Endometrium (tissue), 2 donors: ENCODE results near the gene FAM53A.

Experiments used
- FAIRE-seq: peaks from 2 replicates; lab custom pipeline; 2012; peaks lifted over from hg19 to GRCh38; lab: Jason Lieb, UNC
- donor health status: control.
- donor health status: control.

FAM53A gene, protein sequence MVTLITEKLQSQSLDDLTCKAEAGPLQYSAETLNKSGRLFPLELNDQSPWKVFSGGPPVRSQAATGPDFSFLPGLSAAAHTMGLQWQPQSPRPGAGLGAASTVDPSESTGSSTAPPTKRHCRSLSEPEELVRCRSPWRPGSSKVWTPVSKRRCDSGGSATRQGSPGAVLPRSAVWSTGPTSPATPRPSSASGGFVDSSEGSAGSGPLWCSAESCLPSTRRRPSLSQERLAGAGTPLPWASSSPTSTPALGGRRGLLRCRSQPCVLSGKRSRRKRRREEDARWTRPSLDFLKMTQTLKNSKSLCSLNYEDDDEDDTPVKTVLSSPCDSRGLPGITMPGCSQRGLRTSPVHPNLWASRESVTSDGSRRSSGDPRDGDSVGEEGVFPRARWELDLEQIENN

DNA sequence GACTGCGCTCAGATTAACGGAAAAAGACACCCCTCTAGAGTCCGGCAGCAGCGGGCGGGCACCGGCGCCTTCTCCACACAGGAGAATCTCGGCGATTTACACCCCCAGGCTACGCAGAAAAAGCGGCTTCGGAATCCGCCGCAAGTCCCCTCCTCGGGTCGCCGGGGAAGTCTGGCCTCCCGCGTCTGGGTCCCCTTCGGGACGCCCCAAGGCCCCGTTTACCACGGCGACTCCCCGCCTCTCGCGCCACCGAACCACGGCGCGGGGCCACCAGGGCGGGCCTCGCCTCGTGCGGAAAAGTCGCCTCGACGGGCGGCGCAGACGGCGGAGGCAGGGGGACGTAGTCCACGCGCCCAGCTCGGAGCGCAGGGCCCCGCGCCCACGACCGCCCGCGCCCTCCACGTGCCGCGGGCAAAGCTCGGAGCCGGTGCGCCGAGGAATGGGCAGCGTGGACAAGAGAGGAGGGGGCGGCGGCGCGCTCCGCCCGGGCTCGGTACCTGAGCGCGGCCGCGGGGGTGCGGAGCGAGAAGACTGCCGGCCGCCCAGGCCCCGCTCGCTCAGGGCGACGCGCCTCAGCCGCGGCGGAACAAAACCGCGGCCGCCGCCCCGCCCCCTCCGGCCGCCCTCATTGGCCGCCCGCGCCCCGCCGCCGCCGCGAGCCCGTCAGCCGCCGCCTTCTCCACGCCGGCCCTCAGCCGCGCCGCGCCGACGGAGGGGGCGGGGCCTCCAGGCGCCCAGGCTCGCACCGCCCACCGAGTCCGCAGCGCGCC is at the start of gene FAM53A:
Gene FAM53A (minus strand): TSS at position 578 of the 770 bp plus-strand sequence. CDS start 15,572 bp downstream, outside the sequence.
- no peak for FAIRE-seq

DNA sequence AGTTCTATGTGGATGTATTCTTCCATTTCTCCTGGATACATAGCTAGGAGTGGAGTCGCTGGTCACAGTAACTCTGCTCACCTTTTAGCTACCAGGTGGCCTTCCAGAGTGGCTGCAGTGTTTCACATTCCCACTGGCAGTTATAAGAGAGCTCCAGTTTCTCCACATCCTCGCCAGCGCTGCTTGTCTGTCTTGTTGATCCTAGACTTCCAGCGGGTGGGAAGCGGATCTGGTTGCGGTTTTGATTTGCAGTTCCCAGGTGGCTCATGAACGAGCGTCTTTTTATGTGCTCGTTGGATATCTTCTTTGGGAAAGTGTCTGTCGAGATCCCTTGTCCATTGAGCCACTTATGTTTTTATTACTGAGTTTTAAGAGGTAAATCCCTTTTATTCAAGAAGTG is 48.8 kb upstream of the FAM53A start:
- FAIRE-seq: no peak

DNA sequence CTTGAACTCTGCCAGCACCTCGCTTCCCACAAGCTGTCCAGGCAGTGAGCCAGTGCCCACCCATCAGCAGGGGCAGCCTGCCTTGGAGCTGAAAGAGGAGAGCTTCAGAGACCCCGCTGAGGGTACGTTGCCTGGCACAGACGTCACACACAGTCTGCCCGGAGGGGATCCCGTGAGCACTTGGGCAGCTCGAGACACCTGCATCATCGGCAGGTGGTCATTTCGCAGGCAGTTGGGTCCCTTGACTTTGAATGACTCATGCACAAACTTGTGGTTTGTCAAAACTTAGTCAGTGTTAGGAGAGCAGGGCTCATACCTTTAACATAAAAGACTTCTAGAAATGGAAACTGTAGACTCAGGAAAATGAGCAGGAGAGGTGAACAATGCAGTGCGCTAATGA is 47.1 kb upstream of the FAM53A start:
- FAIRE-seq: no peak

DNA sequence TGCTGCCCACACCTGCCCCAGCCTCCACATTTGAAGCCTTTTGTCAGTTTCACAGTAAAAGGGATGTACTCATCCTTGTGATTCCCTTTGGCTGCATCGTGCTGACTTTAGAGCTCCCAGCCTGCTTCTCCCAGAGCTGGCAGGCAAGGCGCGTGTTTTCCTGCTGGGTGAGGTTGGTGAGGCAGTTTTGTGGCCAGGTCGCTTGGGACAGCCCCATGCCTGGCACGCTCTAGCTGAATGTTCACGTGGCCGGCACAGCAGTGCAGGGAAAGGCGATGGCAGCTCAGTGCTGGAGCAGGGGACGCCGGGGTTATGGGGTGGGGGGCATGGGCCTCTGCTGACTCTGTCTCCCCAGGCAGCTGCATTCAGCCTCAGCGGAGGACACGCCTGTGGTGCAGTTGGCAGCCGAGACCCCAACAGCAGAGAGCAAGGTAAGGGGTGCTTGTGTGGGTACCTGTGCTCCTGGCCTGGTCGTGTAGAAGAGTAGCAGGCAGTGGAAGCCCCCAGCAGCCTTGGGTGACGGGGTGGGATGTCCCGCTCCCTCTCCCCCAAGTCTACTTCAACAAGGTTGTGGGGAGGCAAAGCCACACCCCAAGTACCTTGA is 46.5 kb upstream of the FAM53A start:
- FAIRE-seq: no peak

DNA sequence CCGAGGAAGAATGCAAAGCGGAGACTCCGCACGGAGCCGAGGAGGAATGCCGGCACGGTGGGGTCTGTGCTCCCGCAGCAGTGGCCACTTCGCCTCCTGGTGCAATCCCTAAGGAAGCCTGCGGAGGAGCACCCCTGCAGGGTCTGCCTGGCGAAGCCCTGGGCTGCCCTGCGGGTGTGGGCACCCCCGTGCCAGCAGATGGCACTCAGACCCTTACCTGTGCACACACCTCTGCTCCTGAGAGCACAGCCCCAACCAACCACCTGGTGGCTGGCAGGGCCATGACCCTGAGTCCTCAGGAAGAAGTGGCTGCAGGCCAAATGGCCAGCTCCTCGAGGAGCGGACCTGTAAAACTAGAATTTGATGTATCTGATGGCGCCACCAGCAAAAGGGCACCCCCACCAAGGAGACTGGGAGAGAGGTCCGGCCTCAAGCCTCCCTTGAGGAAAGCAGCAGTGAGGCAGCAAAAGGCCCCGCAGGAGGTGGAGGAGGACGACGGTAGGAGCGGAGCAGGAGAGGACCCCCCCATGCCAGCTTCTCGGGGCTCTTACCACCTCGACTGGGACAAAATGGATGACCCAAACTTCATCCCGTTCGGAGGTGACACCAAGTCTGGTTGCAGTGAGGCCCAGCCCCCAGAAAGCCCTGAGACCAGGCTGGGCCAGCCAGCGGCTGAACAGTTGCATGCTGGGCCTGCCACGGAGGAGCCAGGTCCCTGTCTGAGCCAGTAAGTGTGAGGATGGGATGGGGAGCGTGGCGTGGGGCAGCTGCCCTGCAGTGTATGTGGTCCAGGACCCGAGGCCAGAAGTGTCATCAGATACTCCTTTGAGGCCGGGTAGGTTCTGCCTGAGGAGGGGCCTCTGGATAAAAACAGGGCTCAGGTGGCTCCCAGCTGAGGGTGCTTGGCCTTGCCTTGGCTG is 44.2 kb upstream of the FAM53A start:
- FAIRE-seq: no peak

DNA sequence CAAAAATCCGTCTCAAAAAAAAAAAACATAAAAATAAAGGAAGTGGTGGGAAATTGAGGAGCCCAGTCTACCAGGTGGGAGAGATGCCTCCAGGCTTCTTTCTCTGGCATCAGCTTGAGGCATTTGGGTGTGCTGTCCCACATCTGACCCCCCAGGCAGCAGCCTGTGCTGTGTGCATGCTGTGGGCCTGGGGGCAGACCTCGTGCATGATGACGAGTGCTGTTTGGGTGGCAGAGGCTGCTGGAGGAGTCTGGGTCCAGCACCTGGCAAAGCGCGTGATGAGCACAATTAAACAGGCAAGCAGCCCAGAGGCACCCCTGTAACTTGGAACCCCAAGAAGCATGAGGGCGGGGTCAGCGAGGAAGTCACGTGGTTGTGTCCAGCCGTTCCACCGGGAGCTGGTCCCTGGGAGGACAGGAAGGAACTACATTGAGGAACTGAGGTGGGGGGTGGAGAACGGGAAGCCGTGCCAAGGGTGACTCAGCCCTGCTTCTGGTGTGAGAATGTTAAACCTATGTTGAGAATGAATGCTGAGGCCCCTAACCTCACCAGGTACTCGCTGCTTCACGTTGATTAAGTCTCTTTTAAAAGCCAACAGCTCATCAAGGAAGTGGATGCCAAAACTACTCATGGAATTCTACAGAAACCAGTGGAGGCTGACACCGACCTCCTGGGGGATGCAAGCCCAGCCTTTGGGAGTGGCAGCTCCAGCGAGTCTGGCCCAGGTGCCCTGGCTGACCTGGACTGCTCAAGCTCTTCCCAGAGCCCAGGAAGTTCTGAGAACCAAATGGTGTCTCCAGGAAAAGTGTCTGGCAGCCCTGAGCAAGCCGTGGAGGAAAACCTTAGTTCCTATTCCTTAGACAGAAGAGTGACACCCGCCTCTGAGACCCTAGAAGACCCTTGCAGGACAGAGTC is 43.3 kb upstream of the FAM53A start:
- no peak for FAIRE-seq

DNA sequence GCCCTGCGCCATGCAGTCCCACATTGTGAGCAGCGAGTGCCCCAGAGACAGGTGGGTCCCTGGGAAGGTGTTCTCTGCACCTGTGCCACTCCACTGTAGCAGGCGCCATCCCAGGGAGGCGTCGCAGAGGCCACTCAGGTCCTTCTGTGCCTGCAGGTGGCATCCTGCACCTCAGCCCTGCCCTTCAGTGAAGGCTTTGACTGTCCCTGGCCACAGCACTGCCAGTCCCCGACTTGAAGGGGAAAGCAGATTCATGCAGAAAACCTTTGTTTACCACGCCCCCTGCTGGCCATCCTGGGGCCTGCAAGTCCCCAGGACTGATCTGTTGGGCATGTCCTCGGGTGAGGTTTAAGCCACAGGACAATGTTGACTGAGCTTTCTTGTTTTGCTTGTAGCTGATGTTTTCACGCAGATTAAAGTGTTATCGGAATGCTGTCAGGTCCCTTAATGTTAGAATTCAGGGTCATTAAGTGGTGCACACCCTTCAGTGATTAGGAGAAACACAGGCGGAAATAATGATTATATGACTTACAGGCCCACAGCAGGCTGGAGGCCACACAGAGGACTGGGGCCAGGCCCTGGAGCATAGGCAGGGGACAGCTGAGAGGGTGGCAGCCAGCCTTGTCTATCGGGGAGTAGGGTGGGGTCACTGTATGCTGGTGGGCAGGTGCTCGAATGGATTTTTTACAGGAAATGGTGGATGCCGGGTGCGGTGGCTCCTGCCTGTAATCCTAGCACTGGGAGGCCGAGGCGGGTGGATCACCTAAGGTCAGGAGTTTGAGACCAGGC is 42.2 kb upstream of the FAM53A start:
- FAIRE-seq: no peak

DNA sequence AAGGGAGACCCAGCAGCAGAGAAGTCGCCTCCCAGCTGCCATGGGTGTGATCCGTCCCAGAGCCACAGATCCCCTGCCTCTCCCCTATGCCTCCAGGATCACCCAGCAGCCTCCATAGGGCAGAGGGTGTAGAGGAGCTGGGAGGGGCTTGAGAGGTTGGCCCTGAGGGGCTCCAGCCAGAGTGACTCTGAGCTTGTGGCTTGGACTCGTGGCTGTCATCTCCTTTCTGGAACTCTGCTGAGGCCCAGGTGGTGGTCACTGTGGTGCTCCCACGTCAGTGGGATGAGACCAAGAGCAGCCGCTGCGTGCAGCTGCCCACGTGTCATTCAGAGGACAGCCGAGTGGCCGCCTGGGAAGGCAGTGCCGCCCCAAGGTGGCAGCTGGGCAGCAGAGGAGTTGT is 41.4 kb upstream of the FAM53A start:
- no peak for FAIRE-seq

DNA sequence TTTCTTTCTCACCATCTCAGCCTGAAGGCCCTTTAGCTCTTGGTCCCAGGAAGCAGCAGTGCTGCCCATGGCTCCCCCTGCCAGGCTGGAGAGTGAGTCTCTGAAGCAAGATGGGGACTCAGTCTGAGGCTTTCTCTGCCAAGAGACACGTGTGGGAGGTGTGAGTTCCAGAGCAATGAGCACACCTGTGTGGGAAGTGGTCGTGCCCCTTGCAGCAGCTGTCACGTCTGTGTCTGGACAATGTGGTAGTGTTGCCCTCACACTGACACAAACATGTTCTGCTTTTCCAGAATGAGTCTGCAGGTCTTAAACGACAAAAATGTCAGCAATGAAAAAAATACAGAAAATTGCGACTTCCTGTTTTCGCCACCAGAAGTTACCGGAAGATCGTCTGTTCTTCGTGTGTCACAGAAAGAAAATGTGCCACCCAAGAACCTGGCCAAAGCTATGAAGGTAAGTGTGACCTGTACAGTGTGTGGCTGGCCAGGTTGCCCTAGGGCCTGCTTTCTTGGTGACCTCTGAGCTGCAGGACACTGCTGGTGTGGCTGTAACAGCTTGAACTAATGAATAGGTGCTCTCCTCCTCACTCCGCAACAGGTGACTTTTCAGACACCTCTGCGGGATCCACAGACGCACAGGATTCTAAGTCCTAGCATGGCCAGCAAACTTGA is 39.2 kb upstream of the FAM53A start:
- no peak for FAIRE-seq

DNA sequence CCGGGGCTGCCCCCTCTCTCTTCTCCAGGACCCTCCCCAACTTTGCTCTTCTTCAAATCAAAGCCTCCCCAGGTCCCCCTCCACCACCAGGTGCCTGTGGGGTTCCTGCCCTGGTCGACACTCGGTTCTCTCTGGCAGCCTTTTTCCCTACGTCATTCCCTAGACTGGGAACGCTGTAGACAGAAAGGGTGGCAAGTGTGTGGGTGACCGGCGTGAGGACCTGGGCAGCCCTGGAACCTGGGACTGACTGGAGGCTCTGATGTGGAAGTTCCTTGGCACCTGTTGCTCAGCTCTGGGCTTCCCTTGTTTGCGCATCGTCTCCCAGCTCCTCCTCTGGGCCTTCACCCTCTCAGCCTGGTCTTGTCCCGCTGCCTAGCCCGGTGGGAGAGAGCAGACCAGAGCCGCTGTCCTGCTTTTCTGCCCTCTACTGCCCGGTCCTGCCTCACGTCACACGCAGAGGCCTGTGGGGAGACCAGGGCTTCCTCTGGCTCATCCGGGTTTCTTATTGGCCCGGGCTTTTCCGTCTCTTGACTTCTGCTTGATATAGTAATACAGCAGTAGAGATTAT is 38.5 kb upstream of the FAM53A start:
- no peak for FAIRE-seq

DNA sequence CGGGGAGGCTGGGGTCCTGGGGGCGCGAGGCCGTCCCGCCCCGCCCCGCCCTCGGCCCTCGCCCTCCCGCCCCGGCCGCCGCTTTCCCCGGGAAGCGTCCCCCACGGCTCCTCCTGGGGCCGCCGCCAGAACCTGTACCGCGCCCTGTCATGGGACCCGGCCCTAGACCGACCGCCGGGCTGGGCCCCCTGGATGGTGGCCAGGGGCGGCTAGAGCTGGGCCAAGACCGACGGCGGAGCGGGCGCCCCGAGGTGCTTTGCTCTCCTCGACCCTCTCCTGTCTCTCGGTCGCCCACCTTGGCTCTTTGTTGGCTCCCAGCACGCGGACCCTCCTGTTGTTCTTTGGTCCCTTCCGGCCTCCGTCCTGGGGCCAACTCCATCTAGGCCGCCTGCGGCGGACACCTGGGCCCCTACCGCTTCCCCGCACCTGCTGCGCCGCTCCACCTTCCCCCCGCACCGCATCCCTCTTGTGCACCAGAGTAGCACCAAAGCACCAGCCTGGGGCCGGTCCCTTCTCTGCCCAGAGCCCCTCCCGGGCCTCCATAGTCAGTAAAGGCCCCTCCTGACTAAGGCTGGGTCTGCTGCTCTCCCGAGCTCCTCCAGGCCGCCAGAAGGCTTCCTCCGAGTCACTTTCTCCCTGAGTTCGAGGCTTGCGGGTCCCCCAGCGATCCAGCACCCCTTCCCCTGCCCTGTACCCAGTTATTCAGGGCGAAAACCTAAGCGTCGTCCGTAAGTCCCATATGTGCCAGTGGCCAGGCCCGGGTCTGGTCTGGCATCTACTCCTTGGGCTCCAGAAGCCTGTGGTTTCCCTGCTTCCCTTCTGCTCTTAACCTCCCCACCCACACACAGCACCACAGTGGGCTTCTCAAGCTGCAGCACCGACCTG is 37.8 kb upstream of the FAM53A start:
- FAIRE-seq: no peak

DNA sequence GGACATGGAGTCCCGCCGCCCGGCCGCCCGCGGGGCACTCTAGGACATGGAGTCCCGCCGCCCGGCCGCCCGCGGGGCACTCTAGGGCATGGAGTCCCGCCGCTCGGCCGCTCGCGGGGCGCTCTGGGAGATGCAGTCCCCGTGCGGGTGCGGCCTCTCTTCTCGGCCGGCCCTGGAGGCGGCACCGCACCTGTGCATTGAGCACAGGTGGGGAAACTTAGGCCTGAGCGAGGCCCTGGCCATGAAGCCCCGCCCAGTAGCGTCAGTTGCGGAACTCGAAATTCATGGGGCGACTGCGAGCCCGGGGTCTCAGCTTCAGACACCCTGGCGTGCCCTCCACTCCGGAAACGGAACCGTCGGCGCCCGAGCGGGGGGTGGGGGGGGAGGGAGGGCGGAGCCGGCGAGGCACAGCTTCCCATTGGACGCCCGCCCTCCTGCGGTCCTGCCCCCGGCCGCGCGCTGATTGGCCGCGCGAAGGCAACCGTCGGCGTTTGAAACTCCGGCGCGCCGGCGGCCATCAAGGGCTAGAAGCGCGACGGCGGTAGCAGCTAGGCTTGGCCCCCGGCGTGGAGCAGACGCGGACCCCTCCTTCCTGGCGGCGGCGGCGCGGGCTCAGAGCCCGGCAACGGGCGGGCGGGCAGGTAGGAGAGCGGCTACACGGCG is 37.0 kb upstream of the FAM53A start, which contains the start of the genes TACC3 and TMEM129:
Gene TACC3 (plus strand): TSS at position 519 of the 663 bp plus-strand sequence. CDS start 1,901 bp downstream, outside the sequence.
Gene TMEM129 (minus strand): TSS at position 321 of the 663 bp plus-strand sequence. CDS start 486 bp downstream, outside the sequence.
- FAIRE-seq: no peak

DNA sequence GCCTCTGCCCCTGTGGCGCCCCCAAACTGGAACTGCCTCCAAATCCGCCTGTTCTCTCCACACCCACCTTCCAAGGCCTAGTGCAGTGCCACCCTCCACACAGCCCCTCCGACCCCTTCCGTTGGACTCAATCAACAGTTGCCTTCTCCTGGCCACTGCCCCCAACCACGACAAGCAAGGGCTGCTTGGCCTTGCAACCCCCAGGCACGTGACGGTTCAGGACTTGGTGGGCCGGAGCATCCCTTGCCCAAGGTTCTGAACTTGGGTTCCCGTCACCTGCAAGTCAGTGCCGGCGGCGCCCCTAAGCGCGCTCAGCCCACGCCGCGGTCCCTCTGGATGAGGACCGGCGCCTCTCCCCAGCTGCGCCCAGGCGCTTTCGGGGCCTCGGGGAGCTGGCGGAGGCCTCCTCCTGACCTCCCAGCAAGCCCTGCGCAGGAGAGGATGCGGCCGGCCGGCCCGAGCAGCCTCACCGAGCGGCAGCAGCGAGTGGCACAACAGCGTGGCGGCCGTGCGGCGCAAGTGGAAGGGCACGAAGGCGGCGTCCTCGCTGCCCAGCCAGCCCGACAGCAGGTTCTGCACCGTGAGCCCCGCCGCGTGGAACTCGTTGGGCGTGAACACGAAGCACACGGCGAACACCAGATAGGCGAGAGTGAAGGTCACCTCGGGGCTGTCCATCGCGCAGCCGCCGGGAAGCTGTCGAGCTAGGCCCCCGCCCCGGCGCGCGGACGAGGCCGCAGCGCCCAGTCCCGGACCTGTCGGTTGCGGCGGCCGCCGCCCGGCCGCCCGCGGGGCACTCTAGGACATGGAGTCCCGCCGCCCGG is 36.3 kb upstream of the FAM53A start:
- no peak for FAIRE-seq

DNA sequence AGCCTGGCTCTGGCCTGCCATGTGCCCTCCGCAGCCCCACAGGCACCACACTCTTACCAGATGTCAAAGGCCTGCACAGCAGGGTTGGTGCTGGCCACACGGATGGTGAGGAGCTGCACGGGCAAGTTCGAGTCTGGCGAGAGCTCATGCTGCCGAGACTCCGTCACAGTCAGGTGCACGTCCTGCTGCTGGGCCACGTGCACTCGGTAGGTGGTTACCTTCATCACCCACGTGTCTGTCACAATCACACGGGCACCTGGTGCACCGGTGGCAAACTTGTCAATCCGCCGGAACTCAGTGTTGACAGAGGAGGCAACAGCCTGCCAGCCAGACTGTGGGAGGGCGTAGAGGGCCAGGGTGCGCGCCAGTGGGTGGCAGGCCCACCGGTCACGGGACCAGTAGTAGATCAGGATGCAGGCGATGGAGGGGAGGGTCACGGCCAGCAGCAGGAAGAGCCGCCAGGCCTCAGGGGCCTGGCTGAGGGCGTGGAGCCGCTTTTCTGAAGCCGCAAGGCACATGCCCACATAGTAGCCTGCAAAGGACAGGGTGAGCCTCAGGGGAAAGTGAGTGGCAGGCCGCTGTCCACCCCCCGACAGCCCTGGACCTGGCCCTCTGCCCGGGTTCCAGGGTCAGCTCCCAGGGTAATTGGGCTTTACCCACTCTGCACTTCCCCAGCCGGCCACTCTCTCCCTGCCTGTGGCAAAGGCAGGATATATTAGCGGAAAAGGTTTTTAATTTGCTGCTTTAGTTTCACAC is 34.2 kb upstream of the FAM53A start:
- no peak for FAIRE-seq
